GM23248 (cell line): ENCODE measurements around the gene DYSF.

ENCODE experiments used
- EZH2 ChIP-seq: fragments of 200-600 bp; sonication (generic); IDR thresholded peaks from 2 replicates; pipeline ENCODE4 v1.6.1; 2018; ENCODE audit warnings: antibody characterized with exemption, mild to moderate bottlenecking; ENCODE audit not compliant: insufficient read depth, poor library complexity, severe bottlenecking
- EZH2phosphoT487 ChIP-seq: fragments of 200-600 bp; sonication (generic); IDR thresholded peaks from 2 replicates; pipeline ENCODE4 v1.6.1; 2018; ENCODE audit warnings: antibody characterized with exemption, moderate library complexity, mild to moderate bottlenecking, low read depth; ENCODE audit not compliant: insufficient read depth

- no peak for TF ChIP-seq EZH2
- TF ChIP-seq EZH2phosphoT487, result no peak
Measured at GRCh38 chr2:71538656-71539265, 85.4 kb downstream of the DYSF start.
